Epithelial cell of proximal tubule (primary cell): Measurements from ENCODE around the gene SMR3B. TPM values are rescaled to one million over a fixed set of nuclear protein-coding genes. Genes with fewer than 3 reads are reported as not detected.

Source experiments
- DNase-seq: peaks from one replicate; pipeline ENCODE4 v3.0.0-alpha.2; 2011; ENCODE audit warnings: low read depth
- H3K4me3 ChIP-seq: 2 replicates; pipeline ENCODE4 v1.5.1; 2011; ENCODE audit warnings: low read depth, mild to moderate bottlenecking, low read length
- total RNA-seq: library from RNA; depleted of rRNA; stranded (reverse); fragments of >200 nt; gene quantifications from 2 replicates; pipeline ENCODE4 v1.2.3, GENCODE V29; 2015
- TF ChIP-seq, protein P1 (sequence below): conservative IDR thresholded peaks from 2 replicates; pipeline ENCODE4 v1.5.1; 2012; ENCODE audit warnings: low read depth, mild to moderate bottlenecking, low read length

SMR3B gene
- total RNA-seq = not detected in 2 replicates

DNA sequence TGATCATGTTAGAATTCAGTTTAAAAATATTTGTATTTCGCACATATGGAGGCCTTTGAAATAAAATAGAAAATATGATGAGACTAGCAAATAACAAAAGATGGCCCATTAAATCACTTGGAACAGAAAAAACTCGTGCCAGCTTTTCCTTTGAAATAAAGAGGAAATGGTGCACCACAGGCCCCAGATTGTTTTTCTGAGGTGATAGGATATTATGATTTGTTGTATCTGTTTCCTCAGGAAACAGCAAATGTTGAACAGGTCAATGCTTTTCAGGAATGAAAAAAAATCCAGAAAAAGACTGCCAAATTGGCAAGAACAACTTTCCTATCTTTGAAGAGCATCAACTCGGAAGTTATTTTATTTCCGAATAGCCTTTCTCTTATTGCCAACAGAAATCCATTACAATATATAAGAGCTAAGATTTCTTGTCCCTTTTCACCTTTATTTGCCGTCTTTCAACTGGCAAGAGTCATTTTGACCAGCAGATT, at the start of gene SMR3B:
TSS of gene SMR3B (plus strand) at position 441 of the 491 bp plus-strand sequence. CDS start 1,380 bp downstream, outside the sequence.
- no peak within 1 kb of the TSS for H3K4me3 ChIP-seq
- DNase-seq = no peak
- TF ChIP-seq, protein P1, sequence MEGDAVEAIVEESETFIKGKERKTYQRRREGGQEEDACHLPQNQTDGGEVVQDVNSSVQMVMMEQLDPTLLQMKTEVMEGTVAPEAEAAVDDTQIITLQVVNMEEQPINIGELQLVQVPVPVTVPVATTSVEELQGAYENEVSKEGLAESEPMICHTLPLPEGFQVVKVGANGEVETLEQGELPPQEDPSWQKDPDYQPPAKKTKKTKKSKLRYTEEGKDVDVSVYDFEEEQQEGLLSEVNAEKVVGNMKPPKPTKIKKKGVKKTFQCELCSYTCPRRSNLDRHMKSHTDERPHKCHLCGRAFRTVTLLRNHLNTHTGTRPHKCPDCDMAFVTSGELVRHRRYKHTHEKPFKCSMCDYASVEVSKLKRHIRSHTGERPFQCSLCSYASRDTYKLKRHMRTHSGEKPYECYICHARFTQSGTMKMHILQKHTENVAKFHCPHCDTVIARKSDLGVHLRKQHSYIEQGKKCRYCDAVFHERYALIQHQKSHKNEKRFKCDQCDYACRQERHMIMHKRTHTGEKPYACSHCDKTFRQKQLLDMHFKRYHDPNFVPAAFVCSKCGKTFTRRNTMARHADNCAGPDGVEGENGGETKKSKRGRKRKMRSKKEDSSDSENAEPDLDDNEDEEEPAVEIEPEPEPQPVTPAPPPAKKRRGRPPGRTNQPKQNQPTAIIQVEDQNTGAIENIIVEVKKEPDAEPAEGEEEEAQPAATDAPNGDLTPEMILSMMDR = no peak

DNA sequence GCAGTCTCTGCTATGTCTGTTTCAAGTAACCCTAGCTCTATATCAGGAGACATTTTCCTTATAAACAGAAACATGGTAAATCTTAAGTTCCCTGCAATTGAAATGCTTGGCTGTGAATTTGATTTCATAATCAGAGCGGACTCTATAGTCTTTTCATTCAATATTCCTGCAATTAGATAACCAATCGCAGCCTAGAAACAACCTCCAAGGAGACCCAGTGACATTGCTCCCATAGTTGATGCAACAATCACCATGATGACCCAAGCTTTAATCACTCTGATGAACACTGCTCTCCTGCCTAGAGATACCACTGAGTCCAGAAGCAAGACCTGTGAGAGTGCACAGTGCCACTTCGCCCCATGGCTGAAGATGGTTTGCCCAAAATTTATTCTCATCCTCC, 48.2 kb upstream of the SMR3B start, which contains the start of gene CABS1:
TSS of gene CABS1 (plus strand) at position 301 of the 400 bp plus-strand sequence. CDS start at position 360, 59 bp downstream.
- TF ChIP-seq, protein P1 = no peak
- H3K4me3 ChIP-seq = no peak within 1 kb of the TSS

DNA sequence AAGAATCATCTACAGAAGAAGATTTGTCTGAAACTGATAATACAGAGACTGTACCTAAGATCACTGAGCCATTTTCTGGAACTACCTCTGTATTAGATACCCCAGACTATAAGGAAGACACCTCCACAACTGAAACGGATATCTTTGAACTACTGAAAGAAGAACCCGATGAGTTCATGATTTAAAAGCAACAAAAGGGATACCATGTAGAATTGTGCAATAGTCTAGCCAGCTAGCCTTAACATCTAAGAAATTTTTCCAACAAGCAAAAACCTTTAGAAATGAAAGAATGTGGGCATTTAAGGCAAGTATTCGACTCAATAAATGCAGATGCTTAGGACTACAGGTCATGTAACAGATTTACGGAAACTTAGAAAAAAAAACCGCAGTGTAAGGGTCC, 46.9 kb upstream of the SMR3B start:
- DNase-seq = no peak
- TF ChIP-seq, protein P1 = no peak
- H3K4me3 ChIP-seq = no peak overlapping the region

More for the DNA sequence above, 48.2 kb upstream of the SMR3B start, which contains the start of gene CABS1:
- DNase-seq = no peak

DNA sequence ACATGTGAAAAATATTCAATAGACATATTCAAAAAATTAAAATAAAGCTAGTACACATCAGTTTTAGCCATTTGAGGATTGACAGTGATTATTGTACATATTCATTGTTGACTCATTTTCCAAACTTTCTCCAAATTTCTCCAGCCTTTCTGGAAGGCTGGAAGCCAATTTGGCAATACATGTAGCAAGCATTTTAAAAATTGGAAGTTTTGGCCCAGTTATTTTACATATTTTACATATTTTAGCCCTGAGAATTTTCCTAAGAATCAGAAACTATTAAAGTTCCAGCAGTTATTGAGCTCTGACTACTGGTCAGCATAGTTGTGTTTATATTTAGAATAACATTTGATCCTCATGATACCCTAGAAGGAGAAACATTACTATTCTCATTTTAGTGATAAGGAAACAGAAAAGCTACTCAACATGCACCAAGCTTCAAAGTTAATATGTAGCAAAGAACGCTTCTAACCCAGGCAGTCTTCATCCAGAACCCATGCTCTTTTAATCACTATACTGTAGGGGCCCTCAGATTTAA, 45.0 kb upstream of the SMR3B start:
- no peak overlapping the region for H3K4me3 ChIP-seq
- no peak for DNase-seq
- TF ChIP-seq, protein P1 = no peak

DNA sequence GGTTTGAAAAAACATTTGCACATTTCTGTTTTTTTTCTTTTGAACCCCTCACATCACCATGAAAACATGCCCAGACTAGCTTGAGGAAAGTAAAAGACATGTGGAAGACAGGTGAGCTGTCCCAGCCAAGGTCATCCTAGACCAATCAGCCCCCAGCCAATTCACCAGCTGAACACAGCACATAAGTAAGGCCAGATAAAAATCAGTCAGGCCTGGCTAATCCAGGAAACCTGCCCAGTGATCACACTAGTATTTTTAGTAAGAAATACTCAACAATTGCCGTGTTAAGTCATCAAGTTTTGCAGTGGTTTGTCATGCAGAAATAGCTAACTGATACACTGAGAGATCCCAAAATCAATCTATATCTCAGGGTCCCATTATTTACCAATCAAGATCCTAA, 26.7 kb upstream of the SMR3B start:
- no peak overlapping the region for H3K4me3 ChIP-seq
- no peak for DNase-seq
- TF ChIP-seq, protein P1 = no peak

DNA sequence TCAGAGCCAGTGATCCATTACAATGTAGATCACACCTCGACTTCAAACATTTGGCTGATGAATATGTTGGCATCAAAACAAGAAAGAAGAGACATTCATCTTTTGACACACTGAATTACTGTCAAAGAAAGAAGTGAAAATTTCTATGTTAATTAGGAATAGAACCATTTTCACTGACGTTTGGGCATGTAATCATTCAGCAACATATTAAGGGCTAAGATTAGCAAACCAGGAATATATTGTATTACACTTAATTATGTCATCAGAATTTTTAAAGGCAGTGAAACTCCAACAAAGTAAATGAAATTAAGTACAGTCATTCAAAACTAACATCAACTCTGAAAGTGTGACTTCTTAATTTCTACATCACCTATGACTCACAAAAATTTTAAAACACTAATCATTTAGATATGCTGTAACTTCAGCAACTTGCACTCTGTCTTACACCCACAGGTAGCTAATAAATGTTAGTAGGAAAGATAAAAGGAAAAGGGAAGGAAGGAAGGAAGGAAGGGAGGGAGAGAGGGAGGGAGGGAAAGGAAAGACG, 23.7 kb upstream of the SMR3B start:
- no peak for DNase-seq
- H3K4me3 ChIP-seq = no peak overlapping the region
- TF ChIP-seq, protein P1 = no peak

DNA sequence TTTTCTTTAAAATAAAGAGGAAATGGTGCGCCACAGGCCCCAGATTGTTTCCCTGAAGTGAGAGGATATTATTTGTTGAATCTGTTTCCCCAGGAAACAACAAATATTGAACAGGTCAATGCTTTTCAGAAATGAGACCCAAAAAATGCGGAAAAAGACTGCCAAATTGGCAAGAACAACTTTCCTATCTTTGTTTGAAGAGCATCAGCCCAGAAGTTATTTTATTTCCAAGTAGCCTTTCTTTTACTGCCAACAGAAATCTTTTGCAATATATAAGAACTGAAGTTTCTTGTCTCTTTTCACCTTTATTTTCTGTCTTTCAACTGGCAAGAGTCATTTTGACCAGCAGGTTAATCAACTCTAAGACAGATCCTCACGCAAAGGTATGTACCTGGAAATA, 22.5 kb upstream of the SMR3B start, which contains the start of gene SMR3A:
TSS of gene SMR3A (plus strand) at position 301 of the 400 bp plus-strand sequence. CDS start 1,356 bp downstream, outside the sequence.
- no peak within 1 kb of the TSS for H3K4me3 ChIP-seq
- no peak for DNase-seq
- TF ChIP-seq, protein P1 = no peak
